Stimulated activated CD8-positive, alpha-beta memory T cell treated with anti-CD3 and anti-CD28 coated beads, Interleukin-7, amount 100 ng/mL, for 1 hour (primary cell): Measurements from ENCODE around the gene C19orf85.
A peak's percentile ranks its signal among the peaks of the same experiment; 100 is the strongest.
"Not testable (repeated sequence)": the region's sequence is repeated elsewhere in the genome, so short reads cannot be mapped to it uniquely, and the experiment has no call there.

ENCODE experiments used
- DNase-seq, 2 donors: peaks; one replicate each; pipeline ENCODE4 v3.0.0-alpha.2; 2020; ENCODE audit warnings: low read depth in 2 of 2

Gene C19orf85

DNA sequence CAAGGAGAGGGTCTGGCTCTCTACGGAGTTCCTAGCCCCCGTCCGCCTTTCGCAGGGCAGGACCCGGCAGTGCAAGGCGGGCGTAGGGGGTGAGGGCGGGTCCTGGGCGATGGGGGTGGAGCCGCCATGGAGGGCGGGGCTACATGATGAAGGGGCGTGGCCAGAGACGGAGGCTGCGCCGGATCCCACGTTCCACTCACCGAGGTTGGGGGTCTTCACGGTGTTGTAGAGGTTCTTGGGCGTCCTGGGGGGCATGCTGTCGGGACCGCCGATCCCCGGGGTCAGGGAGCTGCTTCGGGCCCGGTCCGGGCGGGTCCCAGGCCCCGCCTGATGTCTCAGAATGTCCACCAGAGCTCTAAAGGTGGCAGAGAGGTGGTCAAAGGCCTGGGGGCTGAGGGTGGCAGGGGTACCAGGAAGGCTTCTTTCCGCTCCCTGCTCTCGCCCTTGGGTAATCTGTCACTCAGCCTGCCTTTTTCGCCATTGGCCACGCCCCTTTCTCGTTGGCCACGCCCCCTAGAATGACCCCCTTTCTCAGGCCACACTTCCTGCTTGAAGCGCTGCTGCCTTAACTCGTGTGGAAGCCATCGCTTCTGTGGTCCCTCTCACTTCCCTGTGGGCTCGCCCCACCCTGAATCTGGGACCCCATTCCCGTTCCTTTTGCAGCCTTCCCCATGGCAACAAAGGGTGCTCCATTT lies 24.0 kb downstream of the C19orf85 start:
- no peak for DNase-seq

GRCh38 chr19:55439052-55439451 lies 25.5 kb downstream of the C19orf85 start:
- DNase-seq: no peak

- no peak for DNase-seq
Measured at GRCh38 chr19:55437410-55437809, 27.1 kb downstream of the C19orf85 start.

- no peak for DNase-seq
Measured at GRCh38 chr19:55436847-55437246, 27.7 kb downstream of the C19orf85 start.

DNA sequence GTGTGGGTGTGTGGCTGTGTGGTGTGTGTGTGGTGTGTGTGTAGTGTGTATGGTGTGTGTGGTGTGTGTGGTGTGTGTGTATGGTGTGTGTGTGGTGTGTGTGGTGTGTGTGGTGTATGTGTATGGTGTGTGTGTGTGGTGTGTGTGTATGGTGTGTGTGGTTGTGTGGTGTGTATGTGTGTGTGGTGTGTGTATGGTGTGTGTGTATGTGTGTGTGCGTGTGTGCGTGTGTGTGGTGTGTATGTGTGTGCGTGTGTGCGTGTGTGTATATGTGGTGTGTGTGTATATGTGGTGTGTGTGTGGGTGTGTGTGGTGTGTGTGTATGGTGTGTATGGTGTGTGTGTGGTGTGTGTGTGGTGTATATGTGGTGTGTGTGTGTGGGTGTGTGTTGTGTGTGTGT lies 29.5 kb downstream of the C19orf85 start:
- DNase-seq: no peak

GRCh38 chr19:55434356-55434919 lies 30.1 kb downstream of the C19orf85 start:
- no peak for DNase-seq

DNA sequence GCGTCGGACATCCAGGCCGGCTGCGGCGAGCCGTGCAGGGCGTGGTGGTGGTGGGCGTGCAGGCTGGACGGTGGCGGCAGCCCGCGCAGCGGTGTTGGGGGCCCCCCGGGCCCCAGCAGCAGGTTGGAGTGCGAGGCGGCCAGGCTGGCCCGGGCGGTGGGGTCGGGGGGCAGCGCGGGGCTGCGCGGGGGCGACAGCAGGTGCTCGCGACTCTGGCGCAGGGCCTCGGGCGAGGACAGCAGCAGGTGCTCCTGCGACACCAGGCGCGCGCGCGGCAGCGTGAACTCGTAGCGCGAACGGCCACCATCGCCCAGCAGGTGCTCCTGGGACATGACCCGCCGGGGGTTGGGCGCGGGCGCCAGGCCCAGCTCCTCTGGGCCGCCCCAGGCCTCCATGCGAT lies 31.3 kb downstream of the C19orf85 start:
- no peak for DNase-seq

- no peak for DNase-seq
Measured at GRCh38 chr19:55432241-55432959, 32.2 kb downstream of the C19orf85 start.

- no peak for DNase-seq
Measured at GRCh38 chr19:55431183-55431582, 33.4 kb downstream of the C19orf85 start.

- DNase-seq: no peak
Measured at GRCh38 chr19:55426042-55426441, 38.5 kb downstream of the C19orf85 start.

- no peak for DNase-seq
Measured at GRCh38 chr19:55424518-55424917, 40.0 kb downstream of the C19orf85 start.

DNA sequence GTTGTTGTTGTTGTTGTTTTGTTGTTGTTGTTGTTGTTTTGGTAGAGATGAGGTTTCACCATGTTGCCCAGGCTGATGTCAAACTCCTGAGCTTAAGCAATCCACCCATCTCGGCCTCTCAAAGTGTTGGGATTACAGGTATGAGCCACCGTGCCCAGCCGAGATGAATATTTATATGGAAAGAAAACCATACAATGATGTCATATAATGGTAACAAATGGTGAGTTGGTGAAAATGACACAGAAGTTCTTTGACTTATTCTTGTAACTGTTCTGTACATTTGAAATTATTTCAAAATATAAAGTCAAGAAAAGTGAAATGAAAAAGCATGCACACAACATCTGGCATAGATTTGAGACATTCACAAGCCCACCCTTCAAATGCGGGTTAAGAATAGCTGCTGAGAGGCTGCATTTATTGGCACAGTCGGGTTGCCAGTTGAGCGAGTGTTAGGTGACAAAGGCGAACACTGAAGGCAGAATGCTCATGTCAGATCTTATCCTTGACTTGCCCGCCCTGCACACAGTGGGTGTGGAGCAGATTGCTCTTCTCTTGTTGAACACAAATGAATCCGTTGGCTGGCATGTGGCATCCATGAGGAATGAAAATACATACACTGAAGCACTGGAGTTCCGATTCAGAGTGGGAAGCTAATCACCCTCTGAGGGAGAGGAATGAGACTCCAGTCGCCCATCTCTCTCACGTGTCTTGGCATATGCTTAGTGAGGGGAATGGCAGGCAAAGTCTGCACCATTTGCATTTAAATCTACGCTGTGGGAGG lies 41.1 kb downstream of the C19orf85 start:
- DNase-seq: no peak

DNA sequence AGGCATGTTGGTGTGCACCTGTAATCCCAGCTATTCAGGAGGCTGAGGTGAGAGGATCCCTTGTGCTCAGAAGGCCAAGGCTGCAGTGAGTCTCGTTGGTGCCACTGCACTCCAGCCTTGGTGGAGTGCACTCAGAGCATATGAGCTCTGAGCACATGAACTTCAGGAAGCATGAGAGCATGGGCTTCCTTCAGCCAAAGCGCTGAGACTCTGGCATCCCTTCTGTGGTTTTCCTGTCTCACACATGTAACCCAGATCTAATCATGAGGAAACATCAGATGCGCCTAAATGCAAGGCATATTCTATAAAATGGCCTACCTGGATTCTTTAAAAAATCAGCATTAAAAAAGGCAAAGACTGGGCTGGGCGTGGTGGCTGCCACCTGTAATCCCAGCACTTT lies 43.3 kb downstream of the C19orf85 start:
- DNase-seq: not testable (repeated sequence)

- DNase-seq: no peak
Measured at GRCh38 chr19:55419624-55420236, 44.8 kb downstream of the C19orf85 start.

GRCh38 chr19:55419103-55419502 lies 45.4 kb downstream of the C19orf85 start:
- no peak for DNase-seq

DNA sequence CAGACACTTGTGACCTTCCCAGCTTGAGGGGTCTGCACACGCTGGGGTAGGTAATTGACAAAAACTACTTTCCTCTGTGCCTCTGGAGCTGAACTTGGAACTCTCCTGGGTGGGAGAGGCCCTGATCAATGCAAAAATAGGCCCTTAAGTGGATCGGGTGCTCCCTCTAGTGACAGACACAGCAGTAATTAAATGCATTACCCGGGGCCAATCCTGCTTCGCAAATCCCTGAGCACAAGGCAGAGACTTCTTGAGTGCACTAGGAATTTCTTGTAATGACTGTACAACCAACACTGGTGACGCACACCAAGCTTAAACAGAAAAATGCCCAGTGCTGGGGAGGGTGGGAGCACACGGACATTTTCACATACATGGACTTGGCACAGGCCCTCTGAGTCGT lies 46.4 kb downstream of the C19orf85 start:
- peak in 1 of 2 donors; percentile 19 for DNase-seq
